Skin of body (tissue), 2 donors: ENCODE measurements around the gene CR1L. TPM values are rescaled to one million over a fixed set of nuclear protein-coding genes. Genes with fewer than 3 reads are reported as not detected.
"Not testable (repeated sequence)": the region's sequence is repeated elsewhere in the genome, so short reads cannot be mapped to it uniquely, and the experiment has no call there.

Experiments used
- DNase-seq: peaks from one replicate; lab custom pipeline; 2025; lab: John Stamatoyannopoulos, UW
- total RNA-seq: library from RNA; depleted of rRNA; stranded (reverse); fragments of >200 nt; gene quantifications from one replicate; pipeline ENCODE4 v1.2.3, GENCODE V29; 2014

The CR1L gene
- total RNA-seq, 1 donor from 2014 or later: 1.6 TPM

- DNase-seq: peak; percentile 5
These were observed 35.9 kb downstream of the CR1L start for GRCh38 chr1:207680590-207681388.

GRCh38 chr1:207682872-207683434, 38.0 kb downstream of the CR1L start:
- DNase-seq: not testable (repeated sequence)

- not testable (repeated sequence) for DNase-seq
These were observed 45.6 kb downstream of the CR1L start for GRCh38 chr1:207690551-207690950.

GRCh38 chr1:207691010-207691409, 46.1 kb downstream of the CR1L start:
- DNase-seq: no peak

GRCh38 chr1:207691841-207692240, 46.9 kb downstream of the CR1L start:
- DNase-seq: no peak

GRCh38 chr1:207692291-207692690, 47.4 kb downstream of the CR1L start:
- DNase-seq: not testable (repeated sequence)

GRCh38 chr1:207695891-207696290, 51.0 kb downstream of the CR1L start:
- no peak for DNase-seq

- peak; percentile 12 for DNase-seq
These were observed 54.0 kb downstream of the CR1L start for GRCh38 chr1:207698822-207699483.

- peak; percentile 32 for DNase-seq
These were observed 57.4 kb downstream of the CR1L start for GRCh38 chr1:207702317-207702716.

- no peak for DNase-seq
These were observed 58.8 kb downstream of the CR1L start for GRCh38 chr1:207703712-207704111.

GRCh38 chr1:207708004-207708403, 63.1 kb downstream of the CR1L start:
- not testable (repeated sequence) for DNase-seq

- no peak for DNase-seq
These were observed 66.4 kb downstream of the CR1L start for GRCh38 chr1:207711285-207711684.

- not testable (repeated sequence) for DNase-seq
These were observed 67.8 kb downstream of the CR1L start for GRCh38 chr1:207712701-207713100.

GRCh38 chr1:207713529-207713928, 68.6 kb downstream of the CR1L start:
- DNase-seq: no peak

- DNase-seq: no peak
These were observed 74.3 kb downstream of the CR1L start for GRCh38 chr1:207719234-207719633.

- not testable (repeated sequence) for DNase-seq
These were observed 83.4 kb downstream of the CR1L start for GRCh38 chr1:207728200-207728858.

- not testable (repeated sequence) for DNase-seq
These were observed 92.7 kb downstream of the CR1L start for GRCh38 chr1:207737503-207738157.

- DNase-seq: not testable (repeated sequence)
These were observed 93.3 kb downstream of the CR1L start for GRCh38 chr1:207738158-207738659.

GRCh38 chr1:207740207-207740606, 95.3 kb downstream of the CR1L start:
- DNase-seq: no peak

- DNase-seq: no peak
These were observed 98.1 kb downstream of the CR1L start for GRCh38 chr1:207742850-207743555.
